GM19468 (cell line): ENCODE data around the gene ROR2.

Experiments
- ATAC-seq: cut with Tn5 transposase; IDR thresholded peaks from one replicate; pipeline ENCODE4 v1.9.1; 2021; ENCODE audit warnings: mild to moderate bottlenecking, moderate library complexity, moderate number of reproducible peaks; ENCODE audit not compliant: unreplicated experiment; ENCODE audit errors: extremely low read depth

Gene ROR2

DNA sequence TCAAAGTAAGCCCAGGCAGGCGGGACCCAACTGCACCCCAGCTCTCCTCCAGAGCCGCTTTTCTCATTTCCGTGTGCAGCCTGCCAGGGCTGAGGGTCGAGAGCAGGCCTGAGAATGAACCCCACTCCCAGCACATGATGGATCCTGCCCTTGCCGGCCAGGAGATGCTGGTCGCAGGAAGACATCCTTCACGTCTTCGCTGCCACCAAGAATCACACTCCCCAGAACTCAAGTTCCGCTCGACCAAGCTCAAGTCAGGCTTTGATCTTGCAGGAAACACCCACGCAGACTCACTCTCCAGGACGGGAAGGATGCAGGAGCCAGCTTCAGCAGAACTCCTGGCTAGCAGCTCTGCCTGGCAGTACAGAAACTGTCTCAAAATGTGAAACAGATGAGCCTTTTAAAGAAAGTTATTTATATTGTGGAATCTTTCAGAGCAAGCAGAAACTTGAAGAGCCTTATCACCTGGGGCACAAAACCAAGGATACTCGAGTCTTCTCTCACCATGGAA, 102.4 kb downstream of the ROR2 start:
- ATAC-seq: no peak

DNA sequence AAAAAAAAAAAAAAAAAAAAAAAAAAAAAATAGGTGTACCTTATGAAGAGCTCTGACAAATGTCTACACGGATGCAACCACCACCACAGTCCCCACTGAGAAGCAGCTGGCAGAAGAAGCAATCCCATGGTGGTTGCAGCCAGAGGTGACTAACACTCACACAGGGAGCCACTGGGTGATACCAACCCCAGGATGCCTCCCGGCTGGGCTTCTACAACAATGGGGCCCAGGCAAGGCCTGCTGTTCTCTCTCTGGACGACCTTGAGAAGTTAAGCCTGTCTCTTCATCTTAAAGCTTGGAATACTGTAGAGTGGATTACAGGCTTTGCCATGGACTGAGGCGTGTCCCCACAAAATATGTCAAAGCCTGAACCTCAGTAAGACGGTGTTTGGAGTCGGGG, 104.1 kb downstream of the ROR2 start:
- no peak for ATAC-seq

DNA sequence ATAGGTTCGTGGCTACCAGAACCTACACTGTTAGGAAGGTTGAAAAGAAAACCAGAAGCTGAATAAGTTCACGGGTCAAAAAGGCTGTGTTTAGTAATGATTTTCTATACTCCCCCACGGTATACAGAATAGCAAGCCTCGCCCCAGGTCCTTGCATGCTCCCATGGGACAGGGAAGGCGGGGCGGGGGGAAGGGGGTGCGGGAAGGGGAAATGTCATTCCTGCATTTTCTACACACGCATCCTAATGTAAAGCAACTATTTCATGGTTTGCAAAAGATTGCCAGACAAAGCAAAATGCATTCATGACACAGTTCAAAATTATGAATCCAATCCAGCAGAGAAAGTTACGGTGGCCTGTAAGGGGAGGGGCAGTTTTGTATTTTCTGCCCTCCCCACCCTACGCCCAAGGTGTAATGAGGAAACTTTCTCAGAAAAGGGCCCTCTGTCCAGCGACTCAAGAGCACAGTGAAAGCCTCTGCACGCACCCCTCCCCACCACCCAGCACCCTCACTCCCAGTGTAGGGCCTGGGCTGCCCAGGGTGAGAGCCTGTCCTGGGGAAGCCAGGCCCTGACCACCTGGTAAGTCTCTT, 105.2 kb downstream of the ROR2 start:
- ATAC-seq: no peak

DNA sequence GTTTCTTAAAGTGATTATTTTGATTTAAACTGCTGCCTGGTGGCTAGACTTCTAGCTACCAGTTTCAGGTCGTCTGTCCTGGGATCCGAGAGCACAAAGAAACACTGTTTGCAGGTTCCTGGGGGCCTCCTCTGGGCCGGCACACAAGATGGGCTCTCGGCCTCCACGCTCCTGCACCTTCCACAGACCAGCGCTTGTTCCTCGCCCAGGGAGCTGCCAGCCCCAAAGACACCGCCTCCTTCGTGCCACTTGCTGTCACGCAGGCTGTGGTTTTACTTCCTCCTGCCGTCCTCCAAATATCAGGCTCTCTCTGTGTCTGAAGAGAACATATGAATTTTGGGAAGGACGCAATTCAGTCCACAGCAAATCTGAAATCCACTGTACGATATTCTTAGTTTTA, 105.8 kb downstream of the ROR2 start:
- no peak for ATAC-seq

DNA sequence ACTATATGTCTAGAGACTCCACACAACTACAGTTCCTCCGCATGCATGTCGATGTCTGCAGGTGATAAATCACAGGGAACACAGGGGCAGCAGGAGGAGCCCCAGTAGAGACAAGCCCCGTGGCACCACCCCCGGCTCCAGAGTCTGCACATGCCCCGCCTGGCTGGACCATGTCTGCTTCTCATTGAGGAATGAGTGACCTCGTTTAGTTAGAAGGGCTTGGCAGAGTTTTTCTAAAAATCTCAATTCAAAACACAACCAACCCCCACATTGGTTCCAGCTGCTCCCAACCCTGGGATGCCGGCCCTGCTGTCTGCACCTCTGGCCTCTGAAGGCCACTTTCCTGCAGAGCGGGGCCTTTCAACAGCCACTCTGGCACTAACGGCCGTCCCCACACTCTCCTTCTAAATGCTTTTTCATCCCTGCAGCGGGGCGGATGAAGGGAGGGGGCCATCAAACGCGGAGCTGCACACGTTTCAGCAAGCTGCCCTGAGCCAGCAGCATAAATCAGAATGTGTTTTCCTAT, 106.3 kb downstream of the ROR2 start:
- no peak for ATAC-seq

DNA sequence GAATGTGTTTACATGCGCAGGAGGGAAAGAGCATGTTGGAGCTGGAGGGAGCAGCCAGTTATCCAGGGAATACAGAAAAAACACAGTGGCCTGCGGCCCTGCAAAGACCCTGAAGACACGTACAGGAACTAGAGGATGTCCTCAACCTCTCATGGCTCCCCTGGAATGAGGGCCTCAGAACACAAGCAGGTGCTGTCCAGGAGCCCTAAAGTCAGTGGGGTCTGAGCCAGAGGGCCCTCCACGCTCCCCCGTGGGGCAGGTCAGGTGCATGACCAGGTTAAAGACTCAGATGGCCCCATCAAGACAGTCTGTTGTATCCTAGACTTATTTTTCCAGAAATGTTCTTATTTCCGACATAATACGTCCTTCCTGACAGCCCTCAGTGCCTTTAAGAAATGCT, 106.9 kb downstream of the ROR2 start:
- ATAC-seq: no peak

DNA sequence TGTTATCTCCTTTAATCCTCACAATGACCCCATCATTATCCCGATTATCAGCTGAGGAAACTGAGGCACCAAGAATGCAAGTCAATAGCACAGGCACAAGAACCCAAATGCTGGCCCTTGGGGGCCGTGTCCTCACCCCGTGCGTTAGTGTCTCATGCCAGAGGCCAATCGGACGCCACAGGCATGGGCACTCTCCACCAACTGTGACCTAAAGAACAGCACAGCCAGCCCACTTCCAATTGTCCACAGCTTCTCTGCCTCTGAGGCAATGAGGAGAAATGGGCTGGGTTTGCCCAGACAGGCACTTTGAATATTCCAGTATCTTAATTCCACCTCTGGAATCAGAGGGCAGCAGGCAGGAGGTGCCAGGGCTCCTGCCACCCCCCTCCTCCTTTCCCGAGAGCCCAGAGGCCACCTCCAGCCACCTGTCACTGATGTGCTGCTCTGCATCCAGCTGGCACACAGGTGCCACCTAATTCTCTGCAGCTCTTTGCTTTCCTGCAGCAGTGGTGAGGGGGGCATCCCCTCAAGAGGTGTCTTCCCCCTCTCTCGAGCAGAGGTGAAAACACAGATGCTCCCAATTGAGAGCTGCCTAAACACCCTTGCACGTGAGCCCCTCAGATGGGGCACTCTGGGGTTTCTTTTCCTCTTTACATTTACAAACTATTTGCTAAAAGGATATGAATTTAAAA, 107.5 kb downstream of the ROR2 start:
- no peak for ATAC-seq

DNA sequence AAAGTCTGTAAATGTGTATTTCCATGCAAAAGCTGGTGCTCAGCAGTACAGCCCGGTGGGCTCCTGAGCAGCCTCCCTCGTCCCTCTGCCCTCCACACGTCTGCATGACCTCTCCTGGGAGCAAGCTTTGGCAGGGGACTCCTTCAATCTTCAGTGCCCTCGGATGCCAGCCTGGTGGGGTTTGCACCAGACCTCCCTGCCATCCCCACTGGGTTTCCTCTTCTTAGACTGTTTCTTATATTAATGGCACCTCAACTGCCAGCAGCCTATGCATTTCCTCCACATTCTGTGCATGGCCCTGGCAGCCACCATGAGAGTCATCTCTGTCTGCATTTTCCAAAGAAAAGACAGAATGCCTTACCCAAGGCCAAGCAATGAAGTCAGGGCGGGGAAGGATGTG, 108.4 kb downstream of the ROR2 start:
- no peak for ATAC-seq

DNA sequence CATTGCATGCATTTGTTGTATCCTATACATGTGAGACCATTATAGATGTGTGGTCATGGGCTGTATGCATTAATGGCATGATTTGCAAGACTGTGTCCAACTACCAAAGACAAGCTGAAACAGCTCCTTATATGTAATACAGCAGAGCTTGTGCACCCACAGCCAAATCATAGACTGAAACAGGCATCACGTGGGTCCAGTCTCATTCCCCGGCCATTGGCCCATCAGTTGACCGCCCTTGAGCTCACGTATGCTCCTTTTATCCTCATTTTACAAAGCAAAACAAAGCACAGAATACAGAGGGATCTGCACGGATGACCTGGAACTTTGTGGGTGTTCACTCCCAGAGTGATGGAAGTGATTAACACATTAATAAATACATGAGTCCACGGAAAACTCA, 109.1 kb downstream of the ROR2 start:
- ATAC-seq: no peak

DNA sequence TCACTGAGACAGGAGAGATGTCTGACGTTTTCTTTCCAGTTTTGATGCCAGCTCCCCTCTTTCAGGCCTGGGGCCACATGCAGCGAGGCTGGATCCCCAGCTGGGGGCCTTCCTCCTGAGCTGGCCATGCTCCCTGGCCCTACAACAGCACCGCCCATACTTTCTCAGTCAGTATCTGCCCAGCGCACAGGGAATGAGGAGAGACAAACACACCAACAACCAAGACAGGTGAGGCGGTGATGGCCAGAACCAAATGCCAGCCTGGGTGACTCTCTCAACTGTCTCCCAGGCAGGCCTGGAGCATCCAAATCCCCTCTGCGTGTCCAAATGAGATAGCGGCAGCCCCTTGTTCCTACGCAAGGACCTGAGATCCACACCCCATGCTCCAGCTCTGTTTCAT, 109.6 kb downstream of the ROR2 start:
- no peak for ATAC-seq

DNA sequence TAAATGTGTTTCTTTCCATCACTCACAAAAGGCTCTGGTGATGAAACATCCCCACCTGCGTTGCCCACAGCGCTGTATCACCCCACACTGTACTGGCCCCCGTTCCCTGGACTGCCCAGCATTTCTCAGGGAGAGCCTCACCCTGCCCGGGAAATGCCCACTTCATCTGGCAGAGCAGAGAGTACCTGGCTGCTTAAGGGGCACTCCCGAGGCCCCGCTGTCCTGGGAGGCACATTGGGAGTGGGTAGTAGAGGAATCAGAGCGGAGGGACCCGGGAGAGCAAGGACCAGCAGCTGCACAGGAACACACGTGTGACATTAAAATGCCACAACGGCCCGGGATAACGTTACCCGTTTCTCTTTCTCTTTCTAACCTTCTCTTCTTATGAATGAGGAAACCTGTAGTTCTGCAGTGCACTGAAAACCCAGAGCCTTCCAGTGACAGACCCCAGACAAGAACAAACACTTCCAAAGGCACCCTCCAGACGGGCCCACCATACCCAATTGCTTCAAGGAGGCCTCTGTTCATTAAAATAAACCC, 110.0 kb downstream of the ROR2 start:
- ATAC-seq: no peak

DNA sequence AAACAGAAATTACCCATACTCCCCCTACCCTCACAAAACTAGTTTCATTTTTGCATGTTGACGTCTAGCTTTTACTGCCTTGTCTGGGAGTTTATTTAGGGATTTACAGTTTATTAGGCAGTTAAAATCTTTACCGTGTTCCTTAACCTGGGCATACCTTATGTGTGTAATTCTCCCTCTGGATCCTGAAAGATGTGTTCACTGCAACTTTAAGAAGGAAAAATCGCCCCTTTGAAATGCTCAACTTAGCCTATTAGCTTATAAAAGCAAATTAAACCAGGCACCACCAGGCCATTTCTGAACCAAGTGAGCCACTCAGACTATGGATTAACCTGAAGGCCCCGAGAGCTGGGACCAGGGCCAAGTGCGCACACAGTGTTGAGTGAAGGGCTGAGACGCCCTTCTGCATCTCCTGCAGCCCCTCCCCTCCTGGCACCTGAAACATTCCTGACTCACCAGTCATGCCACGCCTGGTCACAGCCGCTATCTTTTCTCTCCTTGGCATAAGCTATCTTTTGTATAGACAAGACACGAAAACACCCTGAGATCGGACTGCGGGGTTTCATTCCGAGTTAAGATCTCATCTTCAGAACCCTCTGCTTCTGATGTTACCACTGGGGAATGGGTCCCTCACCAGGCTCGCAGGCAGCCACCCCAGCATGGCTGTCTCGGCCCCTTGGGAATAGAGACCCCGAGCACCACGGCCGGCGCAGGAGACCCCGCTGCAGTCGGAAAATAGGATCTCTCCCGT, 111.9 kb downstream of the ROR2 start:
- ATAC-seq: no peak

DNA sequence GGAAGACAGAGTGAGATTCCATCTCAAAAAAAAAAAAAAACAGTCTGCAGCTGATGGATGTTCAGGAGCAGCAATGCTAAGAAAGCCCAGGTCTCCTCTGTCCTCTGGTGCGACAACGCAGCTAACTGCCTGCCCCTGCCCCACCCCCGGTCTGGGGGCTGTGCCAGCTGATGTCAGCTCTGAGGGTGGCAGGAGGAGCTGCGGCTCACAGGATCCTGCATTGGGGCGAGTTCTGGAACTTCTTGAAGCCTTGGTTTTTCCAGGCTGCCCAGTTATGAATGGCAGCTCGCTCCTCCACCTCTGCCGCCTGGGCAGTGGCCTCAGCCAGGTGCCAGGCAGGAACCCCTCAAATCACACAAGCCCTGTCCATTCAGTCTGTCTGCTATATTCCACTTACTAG, 113.5 kb downstream of the ROR2 start:
- no peak for ATAC-seq

DNA sequence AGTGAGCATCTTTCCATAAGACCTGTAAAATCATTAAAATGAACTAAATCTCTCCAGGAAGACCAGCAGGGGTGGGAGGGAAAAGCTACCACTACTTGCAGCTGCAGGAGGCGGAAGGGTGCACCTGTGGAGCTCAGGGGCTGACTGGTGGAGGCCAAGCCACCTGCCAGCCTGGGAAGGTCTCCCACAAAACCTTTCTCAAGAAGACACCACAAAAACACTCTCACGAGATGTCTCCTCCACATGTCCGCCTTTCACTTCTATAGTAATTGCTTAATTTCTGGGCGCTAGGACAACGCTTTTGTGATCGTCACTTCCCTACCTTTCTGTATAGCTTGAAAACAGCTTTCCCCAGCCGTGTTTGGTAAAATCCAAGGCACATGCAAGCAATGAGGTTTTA, 114.4 kb downstream of the ROR2 start:
- ATAC-seq: no peak

DNA sequence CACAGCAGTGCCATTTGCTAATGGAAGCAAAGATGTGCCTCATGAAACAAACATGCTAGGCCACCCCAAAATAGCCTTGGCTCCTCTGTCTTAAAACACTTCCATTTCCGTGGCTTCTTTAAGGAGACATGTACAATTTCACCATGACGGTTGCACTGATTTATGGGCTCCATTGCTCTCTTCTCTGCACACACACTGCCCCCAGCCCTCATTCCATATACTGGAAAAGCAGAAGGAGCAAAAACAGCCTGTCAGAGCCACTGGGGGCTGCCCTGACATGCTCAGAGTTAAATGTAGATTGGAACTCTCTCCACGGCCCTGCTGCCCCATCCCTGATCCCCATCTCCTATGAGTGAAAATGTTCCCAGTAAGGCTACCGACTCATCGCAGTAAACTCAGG, 114.8 kb downstream of the ROR2 start:
- no peak for ATAC-seq

DNA sequence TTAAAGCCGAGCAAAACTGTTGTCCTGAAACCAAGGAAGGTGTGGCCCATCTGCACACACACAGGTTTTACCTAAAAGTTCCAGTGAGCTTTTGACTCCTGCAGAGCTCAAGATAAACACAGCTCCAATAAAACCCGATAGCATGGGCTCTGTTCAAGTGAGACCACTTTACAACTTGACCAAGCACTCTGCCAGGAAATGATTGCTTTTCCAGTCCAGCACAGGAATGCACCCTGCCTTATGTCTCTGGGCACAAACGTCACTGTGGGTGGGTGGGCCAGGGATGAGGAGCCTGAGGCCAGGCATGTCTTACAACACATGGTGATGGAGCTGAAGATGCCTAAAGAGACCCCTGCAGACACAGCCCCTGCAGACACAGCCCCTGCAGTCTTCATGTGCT, 115.3 kb downstream of the ROR2 start:
- ATAC-seq: no peak

DNA sequence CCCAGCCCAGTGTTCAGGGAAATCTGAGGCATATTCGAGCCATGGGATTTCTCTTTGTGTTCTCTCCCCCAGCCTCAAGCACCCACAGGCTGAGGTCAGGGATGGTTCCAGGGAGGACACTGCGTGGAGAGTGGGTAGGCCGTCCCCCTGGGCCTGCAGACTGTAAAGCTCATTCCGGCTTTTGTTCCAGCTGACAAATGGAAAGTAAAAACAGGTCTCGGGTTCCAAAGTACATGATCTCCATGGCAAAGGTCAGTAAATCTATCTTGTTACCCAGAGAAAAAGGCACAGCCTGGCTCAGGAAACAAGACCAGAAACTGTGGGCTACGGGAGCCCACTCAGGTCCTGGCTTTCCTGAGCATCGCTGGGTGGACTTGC, 116.2 kb downstream of the ROR2 start:
- ATAC-seq: no peak

DNA sequence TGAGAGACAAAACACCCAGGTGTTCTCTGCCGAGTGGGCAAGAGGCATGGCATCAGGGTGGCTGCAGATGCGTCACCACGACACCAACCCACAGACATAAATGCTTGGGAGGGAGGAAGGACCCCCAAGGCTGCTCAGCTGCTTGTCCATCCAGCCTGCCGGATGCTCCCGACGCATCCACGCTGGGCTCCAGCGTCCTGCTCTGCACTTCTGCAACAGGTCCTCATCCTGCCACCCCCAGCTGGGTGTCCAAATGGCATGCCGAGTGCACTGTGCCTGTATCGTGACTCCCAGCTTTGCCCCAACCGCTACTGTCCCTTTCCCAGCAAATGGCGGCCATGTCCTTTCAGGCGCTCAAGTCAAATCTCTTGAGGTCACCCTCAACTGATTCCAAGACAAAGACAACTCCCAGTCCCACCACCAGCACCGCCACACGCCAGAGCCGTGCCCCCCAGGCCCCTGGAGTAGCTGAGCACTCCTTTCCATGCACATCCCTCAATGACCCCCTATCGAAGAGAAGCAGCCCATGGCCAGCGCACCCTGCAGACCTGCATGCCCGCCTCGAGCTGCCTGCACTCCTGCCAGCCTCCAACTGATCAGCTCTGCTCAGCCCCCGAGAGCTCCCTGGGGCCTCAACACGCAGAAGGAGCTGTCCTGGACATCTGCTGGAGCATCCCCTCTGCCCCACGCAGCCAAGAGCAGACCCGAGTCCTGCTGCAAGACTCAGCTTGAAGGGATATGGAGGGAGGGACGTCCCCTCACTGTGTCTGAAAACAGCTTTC, 116.7 kb downstream of the ROR2 start:
- ATAC-seq: no peak

DNA sequence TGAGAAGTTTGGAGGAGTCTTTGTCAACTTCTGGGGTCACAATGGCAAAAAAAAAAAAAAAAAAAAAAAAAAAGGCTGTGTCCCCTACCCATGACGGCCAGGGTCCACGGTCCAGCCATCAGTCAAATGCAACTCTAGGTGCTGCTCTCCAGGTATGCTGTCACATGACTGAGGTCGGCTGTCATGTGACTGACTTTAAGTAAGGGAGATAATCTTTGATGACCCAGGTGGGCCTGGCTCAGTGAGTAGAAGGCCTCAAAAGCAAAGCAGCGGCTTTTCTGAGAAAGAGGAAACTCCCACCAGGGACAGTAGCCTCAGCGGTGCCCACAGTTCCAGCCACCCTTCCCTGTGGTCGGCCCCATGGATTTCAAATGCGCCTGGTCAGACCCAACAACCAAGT, 117.7 kb downstream of the ROR2 start:
- ATAC-seq: no peak

DNA sequence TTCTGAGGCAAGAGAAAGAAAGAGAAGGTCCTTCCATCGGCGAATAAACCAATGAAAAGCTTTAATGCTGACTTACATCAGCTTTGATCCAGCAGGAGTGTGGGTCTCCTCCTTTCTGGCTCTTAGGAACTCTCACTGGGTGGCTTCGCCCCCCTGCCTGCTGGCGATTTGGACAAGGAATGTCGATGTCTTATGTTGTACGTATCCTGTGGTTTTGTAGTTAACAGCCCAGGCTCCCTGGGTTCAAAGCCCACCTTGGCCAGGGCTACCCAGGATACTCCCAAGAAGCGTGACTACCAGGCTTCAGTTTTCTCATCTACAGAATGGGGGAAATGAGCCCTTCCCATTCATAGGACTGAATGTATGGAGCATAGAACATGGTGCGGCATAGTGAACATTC, 124.2 kb downstream of the ROR2 start:
- ATAC-seq: no peak
